Left colon (tissue), 2 donors: ENCODE results near the gene NAA50. TPM values are rescaled to one million over a fixed set of nuclear protein-coding genes. Genes with fewer than 3 reads are reported as not detected.
A peak's percentile ranks its signal among the peaks of the same experiment; 100 is the strongest.

Experiments
- ATAC-seq: fragments of 200-7000 bp; cut with Tn5 transposase; one replicate; pipeline ENCODE4 v1.9.1; 2020; ENCODE audit warnings: mild to moderate bottlenecking, moderate library complexity
- DNase-seq, 2 donors: peaks; one replicate each; pipeline ENCODE4 v3.0.0-alpha.2; 2020
- intact Hi-C, 2 donors: fragments of 100-400 bp; cut with DNase I in 1 of 2; cut with micrococcal nuclease in 1 of 2; formaldehyde crosslinking; loops; one replicate each; pipeline versions ENCODE4 v1.11.2 to v1.14.0; 2022; cut with DNase I, micrococcal nuclease
- total RNA-seq, 2 donors: library from RNA; stranded (reverse); fragmentation: NEBNext Ultra II Directional; extraction: Animal tissue kit (Norgen Biotek cat#: 25700); gene quantifications; one replicate each; pipeline ENCODE4 v1.2.1, GENCODE V29; 2021
- donor health status: DM: no; HTN: no; CAD: no.
- donor health status: DM: yes; HTN: yes; CAD: no.

NAA50 gene
- total RNA-seq, 2 donors from 2014 or later, result 89.8 to 96.0 TPM

DNA sequence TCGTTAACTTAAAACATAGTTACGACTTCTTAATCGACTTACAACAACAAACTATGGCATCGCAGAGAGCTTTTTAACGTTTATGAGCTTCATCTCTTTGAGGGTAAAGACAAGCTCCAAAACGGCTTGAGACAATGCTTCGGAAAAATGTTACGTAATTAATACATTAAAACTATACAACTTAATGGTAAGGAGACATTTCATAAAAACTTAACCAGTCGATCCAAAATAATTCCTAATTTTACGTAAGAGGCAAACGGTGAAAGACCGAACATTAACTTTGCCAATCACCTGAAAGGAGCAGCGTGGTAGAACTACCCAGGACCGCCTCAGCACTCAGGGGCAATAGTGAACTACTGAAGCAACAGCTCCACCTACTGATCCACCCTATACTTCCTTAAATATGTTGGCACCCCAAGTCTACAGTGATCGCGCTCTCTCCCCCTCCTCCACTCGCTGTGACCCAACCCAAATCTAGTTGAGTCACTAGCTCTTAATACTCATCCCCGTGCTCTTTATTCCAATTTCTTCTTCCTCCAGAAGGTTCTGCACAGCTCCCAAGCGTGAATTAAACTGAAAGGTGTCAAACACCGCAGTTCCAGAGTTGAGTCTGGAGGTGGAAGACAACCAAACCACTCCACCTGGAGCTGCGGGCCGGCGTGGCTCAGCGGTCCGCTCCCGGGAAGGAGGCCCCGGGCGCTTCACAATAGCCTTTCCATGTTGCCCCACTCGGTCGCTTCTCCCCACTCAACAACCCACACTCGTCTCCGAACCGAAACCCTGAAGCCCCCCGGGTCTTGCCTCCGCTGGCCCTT is 901 bp downstream of the NAA50 start:
- DNase-seq, result peak; percentile 72 to 83
- peak; percentile 67 for ATAC-seq
- intact Hi-C loops, result no loop called here

DNA sequence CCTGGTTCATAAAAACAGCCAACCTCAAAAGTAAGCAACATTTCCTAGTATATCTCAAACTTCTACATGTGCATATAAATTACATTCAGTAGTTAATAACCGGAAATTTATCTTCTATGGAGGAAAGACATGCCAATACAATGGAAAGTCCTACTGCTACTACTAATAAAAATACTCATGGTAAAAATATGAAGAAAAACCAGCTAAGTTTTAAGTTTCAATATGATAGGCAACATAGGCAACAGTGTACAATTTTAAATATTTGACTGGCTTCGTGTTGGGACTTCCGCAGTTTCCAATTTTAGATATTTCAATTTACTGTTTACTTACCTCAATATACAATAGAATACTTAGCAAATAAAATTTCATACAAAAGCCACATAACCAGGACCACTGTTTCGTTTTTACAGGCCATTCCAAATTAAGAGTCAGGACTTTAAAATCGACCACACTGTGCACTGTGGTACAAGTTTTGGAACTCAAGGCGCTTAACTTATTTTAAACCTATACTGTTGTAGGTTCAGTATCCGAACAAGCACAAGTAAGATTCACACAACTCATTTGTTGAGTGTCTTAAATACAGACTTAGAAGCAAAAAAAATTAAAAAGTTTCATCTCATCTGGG is 2.9 kb downstream of the NAA50 start:
- ATAC-seq (no peak), DNase-seq (no peak)
- intact Hi-C loops, result no loop called here

DNA sequence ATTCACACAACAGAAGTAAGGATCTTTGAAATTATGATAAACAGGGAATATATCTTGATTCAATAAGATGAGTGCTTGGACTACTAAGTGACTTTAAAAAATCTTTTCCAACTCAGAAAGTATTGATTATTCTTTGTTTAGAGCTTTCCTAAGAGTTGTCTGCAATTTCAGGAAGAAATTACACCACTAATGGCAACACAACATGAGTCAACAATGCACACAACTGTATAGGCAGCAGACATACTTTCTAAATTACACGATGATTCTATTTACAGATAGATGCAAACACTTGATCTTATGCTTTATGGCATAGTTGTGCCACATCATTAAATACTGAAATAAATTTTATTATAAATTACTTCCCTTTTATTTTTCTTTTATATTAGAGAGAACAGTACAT is 4.4 kb downstream of the NAA50 start:
- intact Hi-C loops, result no loop called here
- DNase-seq, result no peak
- no peak for ATAC-seq

DNA sequence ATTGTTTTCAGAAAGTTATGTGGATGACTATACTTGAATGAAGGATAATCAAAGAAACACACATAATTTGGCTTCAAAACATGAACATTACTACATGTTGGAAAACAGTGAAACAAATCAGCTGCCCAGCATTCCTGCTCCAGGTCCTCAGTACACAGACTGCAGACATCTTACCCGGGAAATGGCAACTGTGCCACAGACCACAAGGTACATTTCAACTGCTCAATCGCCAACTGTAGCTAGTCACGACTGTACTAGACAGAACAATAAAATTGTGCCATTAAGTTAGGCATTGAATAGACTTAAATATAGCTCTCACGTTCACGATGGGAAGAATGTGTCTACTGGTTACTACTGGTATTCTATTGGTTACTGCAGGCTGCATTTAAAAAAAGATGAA is 5.0 kb downstream of the NAA50 start:
- no peak for ATAC-seq
- no peak for DNase-seq
- intact Hi-C loops, result no loop called here

DNA sequence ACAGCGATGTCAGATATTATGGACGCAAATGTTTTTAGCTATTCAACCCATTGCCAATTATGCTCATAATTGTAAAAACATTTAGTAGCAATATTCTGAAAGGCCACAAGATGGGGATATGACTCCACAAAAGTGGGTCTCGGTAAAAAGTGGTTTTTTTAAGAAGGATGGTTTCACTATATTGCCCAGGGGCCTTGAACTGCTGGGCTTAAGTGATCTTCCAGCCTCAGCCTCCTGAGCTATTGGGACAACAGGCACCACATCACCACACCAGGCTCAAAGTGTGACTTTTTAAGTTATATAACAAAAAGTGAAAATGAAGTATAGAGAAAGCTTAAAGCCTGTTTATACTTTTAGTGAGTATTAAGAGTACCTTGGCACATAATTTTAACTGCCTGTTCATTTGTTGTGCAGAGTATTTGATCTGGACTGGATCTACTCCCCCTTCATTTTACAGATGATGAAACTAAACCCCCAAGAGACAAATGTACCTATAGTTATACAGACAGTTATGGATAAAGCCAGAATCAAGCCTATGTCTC is 9.4 kb downstream of the NAA50 start:
- intact Hi-C loops, result loop anchor here in 1 of 2 donors (10.0 kb wide), 1 partner anchor 108 kb away; no protein-coding TSS in a partner anchor
- ATAC-seq, result peak; percentile 69
- no peak for DNase-seq

DNA sequence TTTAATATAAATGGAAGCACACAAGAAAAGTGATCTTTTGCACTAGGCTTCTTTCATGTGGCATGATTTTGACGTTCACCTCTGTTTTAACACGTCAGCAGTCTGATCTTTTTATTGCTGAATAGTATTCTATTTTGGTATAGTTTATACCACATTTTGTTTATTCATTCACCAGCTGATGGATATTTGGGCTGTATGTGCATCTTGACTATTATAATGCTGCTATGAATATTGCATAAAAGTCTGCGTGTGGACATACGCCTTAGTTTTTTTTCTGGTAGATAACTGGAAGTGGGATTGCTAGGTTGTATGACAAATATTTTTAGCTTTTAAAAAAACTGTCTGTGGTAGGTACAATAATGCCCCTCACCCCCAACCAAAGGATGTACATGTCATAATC is 14.4 kb downstream of the NAA50 start:
- intact Hi-C loops, result loop anchor here in 1 of 2 donors (10.0 kb wide), 1 partner anchor 113 kb away; no protein-coding TSS in a partner anchor
- no peak for ATAC-seq
- DNase-seq, result no peak

DNA sequence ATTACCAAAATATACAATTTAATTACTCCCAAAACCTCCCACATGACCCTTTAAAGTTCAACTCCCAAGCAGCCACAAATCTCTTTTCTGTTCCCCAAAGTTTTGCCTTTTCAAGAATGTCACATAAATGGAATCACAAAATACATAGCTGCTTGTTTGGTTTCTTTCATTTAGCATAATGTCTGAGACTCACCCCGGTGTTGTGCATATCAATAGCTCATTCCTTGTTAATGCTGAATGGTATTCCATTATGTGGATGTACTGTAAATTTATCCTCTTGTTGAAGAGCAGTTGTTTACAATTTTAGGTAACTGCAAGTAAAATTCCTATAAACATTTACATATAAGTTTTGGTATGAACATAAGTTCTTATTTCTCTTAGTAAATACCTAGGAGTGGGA is 15.5 kb downstream of the NAA50 start:
- no peak for ATAC-seq
- intact Hi-C loops, result loop anchor here in 1 of 2 donors (10.0 kb wide), 1 partner anchor 114 kb away; no protein-coding TSS in a partner anchor
- DNase-seq, result no peak

DNA sequence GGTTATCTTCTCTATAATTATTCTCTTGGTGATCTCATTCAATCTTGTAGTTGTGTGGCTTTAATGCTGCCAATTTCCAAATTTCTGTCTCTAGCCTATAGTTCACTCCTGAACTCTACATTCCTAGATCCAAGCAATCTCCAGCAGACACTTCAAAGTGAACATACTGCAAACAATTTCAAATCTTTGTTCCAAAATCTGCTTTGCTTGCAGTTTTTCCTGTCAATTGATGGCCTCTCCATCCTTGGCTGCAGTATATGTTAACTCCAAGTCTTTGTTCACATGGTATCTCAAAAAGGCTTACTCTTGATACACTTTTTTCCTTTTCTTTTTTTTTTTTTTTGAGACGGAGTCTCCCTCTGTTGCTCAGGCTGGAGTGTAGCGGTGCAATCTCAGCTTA is 17.4 kb downstream of the NAA50 start:
- intact Hi-C loops, result no loop called here
- no peak for DNase-seq
- ATAC-seq, result no peak

DNA sequence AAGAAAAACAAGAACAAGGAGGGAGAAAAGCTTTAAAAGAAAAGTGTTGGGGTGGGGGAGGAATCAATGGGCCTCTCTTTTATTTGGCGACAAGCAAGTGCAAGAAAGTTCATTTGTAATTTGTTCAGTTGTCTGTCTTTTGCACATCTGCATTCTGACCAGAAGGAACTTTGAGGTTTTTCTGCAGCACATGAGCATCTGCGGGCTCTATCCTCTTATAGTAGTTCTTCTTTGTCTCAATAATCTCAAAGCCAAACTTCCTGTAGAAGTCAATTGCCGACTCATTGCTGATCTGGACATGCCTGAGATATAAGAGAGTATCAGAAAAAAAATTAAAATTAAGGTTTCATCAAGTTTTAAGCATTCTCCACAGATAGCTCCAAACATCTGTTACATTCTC is 24.4 kb downstream of the NAA50 start:
- intact Hi-C loops, result no loop called here
- ATAC-seq (no peak), DNase-seq (no peak)

DNA sequence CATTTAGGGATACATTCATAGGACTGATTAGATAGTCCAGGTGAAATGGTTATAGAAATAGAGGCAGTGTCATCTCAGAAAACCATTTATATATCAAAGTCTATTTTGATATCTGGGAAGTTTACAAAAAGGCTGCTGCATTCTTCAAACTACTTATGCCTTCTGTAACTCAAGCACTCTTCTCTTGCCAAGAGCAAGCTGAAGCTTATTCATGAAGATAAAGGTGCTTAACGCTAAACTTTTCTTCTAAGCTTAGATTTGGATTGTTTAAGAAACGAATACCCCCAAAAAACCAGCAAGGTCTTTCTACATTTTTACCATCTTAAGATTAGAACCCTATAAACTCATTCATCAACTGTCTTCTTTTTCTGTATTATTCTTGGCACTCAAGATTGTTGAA is 26.3 kb downstream of the NAA50 start:
- intact Hi-C loops, result no loop called here
- ATAC-seq, result no peak

DNA sequence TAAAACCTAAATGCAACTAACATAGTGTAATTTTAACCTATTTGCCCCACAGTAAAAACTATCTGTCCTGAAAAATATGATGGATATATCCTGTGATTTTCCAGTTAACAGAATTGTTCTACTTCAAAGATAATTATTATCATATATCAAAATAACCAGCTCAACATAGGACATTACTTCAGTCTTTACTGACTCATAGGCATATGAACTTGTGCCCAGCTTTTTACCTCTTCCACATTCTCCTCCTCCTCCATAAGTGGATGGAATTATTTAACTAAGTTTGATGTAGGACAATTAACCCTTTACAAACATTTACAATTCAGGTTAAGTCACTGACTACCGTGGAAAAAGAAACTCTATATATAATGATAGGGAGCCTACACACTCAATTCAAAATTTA is 26.8 kb downstream of the NAA50 start:
- intact Hi-C loops, result no loop called here
- no peak for ATAC-seq

More for the DNA sequence above, 26.3 kb downstream of the NAA50 start:
- no peak for DNase-seq

DNA sequence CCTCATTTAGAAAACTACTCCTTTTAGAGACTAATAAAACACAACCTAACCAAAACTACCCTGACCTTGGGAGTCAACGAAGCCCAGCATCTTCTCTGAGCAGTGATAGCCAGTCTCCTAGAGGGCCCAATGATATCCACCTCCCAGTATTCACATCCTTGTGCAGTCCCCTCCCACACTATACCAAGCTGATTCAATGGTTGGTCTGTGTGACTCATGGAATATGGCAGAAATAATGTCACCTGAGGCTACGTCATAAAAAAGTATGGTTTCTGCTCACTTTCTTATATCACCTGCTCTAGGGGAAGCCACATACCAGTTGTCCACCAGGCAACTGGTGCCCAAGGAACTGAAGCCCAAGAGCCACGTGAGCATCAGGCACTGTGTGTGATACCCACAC is 28.2 kb downstream of the NAA50 start:
- ATAC-seq (peak; percentile 70), DNase-seq (no peak)
- intact Hi-C loops, result no loop called here

More for the DNA sequence above, 26.8 kb downstream of the NAA50 start:
- no peak for DNase-seq

DNA sequence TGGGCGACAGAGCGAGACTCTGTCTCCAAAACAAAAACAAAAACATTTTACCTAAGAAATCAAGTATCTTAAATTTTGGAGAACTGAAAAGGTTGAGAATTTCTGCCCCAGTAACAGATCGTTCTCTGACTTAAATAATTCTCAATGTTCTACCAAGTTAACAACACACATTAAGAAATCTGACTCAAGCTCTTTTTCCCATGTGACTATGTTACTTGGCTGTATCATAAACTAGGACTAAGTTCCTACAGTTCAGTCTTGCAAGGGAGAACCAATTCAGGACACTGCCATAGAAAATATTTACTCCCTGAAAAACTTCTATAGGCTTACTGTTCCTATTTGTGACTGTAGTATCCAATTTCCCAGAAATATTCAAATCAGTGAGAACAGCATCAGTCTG is 28.7 kb downstream of the NAA50 start:
- ATAC-seq, result peak; percentile 33
- intact Hi-C loops, result no loop called here
- no peak for DNase-seq

DNA sequence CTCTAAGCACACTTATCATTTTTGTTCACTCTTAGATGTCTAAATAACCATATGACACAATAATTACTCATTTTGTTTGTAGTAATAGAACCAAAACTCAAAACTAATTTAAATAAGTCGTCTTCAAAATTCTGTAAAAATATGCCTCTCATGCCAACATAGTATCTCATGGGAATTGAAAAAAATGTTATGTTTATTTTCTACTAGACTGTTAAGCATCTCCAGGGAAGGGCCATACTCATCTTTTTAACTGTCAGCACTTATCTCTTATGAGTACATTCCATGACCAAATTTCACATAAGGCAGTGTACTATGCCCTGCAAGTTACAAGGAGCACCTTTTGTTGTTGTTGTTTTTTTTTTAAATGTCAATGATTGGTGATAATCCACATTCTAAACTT is 31.3 kb downstream of the NAA50 start:
- intact Hi-C loops, result no loop called here
- DNase-seq, result no peak
- ATAC-seq, result no peak

DNA sequence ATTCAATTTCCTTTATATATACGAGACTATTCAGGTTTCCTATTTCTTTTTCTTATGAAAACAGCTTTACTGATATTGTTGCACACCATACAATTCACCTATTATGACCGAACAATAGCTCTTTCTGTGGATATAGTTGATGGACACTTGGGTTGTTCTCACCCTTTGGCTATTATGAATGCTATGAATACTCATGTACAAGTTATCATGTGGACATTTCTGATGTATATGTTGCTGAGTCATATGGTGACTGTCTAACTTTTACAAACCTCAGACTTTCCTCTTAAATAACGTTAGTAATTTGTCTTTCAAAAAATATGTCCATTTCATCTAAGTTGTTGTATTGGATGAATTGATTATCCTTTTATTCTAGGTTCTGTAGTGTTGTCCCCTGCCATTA is 33.9 kb downstream of the NAA50 start:
- DNase-seq, result no peak
- intact Hi-C loops, result no loop called here
- no peak for ATAC-seq

DNA sequence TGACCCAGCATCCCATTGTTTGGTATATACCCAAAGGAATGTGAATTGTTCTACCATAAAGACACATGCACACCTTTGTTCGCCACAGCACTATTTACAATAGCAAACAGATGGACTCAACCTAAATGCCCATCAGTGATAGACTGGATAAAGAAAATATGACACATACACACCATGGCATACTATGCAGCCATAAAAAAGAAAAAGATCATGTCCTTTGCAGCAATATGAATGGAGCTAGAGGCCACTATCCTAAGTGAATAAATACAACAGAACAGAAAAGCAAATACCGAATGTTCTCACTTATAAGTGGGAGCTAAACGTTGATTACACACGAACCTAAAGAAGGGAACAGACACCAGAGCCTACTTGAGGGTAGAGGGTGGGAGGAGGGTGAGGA is 38.2 kb downstream of the NAA50 start:
- ATAC-seq (no peak), DNase-seq (no peak)
- intact Hi-C loops, result no loop called here

DNA sequence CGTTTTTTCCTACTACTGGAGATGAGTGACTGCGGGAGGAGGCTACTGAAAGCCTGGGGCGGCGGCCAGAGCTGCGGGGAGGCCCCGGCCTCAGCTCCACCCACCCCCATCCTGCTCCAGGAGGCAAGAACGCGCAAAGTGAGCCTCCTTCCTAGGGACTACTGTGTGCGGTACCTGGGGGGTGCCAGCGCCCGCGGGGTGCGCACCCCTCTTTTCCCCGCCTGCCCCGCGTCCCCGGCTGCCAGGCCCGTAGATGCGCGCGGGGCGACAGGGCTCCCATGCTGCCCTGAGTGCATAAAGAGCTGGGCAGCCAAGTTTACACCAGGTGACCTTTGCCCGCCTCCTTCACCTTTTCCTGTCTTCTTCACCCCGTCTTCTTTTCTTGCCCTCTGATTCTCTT is 47.1 kb downstream of the NAA50 start:
- intact Hi-C loops, result no loop called here

DNA sequence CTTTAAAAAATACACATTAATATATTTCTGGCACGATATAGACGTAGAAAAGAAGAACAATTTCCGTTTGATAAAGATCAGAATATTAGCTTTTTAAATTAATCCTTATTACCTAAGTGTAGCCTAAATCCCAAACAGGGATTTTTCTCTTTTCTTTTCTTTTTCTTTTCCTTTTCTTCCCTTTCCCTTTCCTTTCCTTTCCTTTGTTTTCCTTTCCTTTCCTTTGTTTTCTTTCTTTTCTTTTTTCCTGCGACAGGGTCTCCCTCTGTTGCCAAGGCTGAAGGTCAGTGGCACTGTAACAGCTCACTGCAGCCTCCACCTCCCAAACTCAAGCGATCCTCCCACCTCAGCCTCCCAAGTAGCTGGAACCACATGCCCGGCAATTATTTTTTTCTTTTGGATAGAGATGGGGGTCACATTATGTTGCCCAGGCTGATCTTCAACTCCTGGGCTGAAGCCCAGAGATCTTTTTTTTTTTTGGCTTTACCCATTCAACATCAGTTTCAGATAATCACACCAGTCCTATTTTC is 47.8 kb downstream of the NAA50 start:
- ATAC-seq (no peak), DNase-seq (no peak)
- intact Hi-C loops, result no loop called here

More for the DNA sequence above, 47.1 kb downstream of the NAA50 start:
- ATAC-seq (peak; percentile 21), DNase-seq (peak; percentile 60 to 65)

DNA sequence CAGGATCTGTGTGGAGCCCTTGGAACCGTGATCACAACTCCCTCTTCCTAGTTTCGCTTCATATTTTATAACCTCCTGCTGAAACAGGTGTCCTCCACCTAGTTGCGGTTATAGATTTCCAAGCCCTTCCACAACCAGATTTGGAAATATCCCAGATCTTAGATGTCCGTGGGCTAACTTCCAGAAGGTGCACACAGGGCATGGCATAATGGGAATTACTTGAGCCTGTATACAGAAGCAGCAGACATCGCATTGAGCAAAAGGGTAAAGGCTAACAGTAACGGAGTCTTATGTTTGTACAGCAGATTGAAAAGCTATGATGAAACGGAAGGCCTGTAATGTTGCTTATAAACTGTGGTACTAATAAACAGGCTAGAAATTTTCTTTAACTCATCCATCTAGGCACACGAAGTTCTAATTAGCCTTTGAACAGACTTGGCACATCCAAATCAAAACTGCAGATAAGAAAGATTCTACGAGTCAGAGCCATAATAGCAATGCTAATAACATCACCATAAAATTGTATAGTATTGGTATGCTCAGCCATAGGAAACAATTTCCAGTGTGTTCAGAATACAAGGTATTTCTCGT is 48.5 kb downstream of the NAA50 start:
- ATAC-seq (peak; percentile 31), DNase-seq (no peak)
- intact Hi-C loops, result no loop called here
